Upper lobe of left lung (tissue), 6 donors: ENCODE data around the gene MUS81. TPM values are rescaled to one million over a fixed set of nuclear protein-coding genes. Genes with fewer than 3 reads are reported as not detected.
A peak's percentile ranks its signal among the peaks of the same experiment; 100 is the strongest.
"Not testable (repeated sequence)": the region's sequence is repeated elsewhere in the genome, so short reads cannot be mapped to it uniquely, and the experiment has no call there.

Source experiments
- ATAC-seq, 2 donors: fragments of 200-7000 bp; cut with Tn5 transposase; one replicate each; pipeline ENCODE4 v1.9.1; 2022; ENCODE audit warnings: mild to moderate bottlenecking in 2 of 2, moderate library complexity in 2 of 2; ENCODE audit not compliant: low FRiP score in 2 of 2
- DNase-seq, 2 donors: peaks; one replicate each; pipeline ENCODE4 v3.0.0-alpha.2; 2019 to 2020
- H3K27ac ChIP-seq, 4 donors: fragments of 200-600 bp; sonication (generic); one replicate each; pipeline ENCODE4 v1.5.1; 2016 to 2019
- H3K27me3 ChIP-seq, 4 donors: fragments of 200-600 bp; sonication (generic); one replicate each; pipeline ENCODE4 v1.5.1; 2017 to 2019
- H3K36me3 ChIP-seq, 4 donors: fragments of 200-600 bp; sonication (generic); one replicate each; pipeline ENCODE4 v1.5.1; 2016 to 2019
- H3K4me1 ChIP-seq, 4 donors: fragments of 200-600 bp; sonication (generic); one replicate each; pipeline ENCODE4 v1.5.1; 2018 to 2019
- H3K4me3 ChIP-seq, 4 donors: fragments of 200-600 bp; sonication (generic); one replicate each; pipeline ENCODE4 v1.5.1; 2017 to 2019; ENCODE audit warnings: mild to moderate bottlenecking in 2 of 4, moderate library complexity in 1 of 4
- H3K9me3 ChIP-seq, 4 donors: fragments of 200-600 bp; sonication (generic); one replicate each; pipeline ENCODE4 v1.5.1; 2018 to 2019
- EP300 ChIP-seq, 4 donors: sonication (generic); formaldehyde crosslinking; IDR thresholded peaks; one replicate each; pipeline ENCODE4 v1.5.1; 2017; ENCODE audit warnings: antibody characterized with exemption in 4 of 4, control low read depth in 2 of 4
- POLR2A ChIP-seq, 4 donors: fragments of 450-650 bp; IDR thresholded peaks; one replicate each; pipeline ENCODE4 v1.5.1; 2016 to 2017; ENCODE audit warnings: antibody characterized with exemption in 4 of 4, mild to moderate bottlenecking in 2 of 4
- POLR2AphosphoS5 ChIP-seq, 2 donors: sonication (generic); formaldehyde crosslinking; IDR thresholded peaks; one replicate each; pipeline ENCODE4 v1.5.1; 2017; ENCODE audit warnings: antibody characterized with exemption in 2 of 2
- WGBS, 2 donors: methylation state at CpG; one replicate each; pipeline ENCODE4 v1.1.5; 2017 to 2018; 5-methylcytosine and 5-hydroxymethylcytosine counted together
- total RNA-seq, 6 donors: library from RNA; depleted of rRNA in 4 of 6; stranded (reverse); fragments of >200 nt in 4 of 6; gene quantifications; one replicate each; pipeline versions ENCODE4 v1.1.0 to v1.2.1, GENCODE V29; 2016 to 2021
- TF ChIP-seq, protein P1 (sequence below), 6 experiments: fragments of 450-650 bp in 4 of 6; fragments of 200-600 bp in 2 of 6; sonication (generic) in 2 of 6; IDR thresholded peaks; one replicate each; pipeline ENCODE4 v1.5.1; 2016 to 2019; ENCODE audit warnings: antibody characterized with exemption in 6 of 6
- donor health status: DM: no; HTN: no; CAD: no; lungs with moderate emphysema.
- donor health status: DM: no; HTN: yes; CAD: no; lungs with severe emphysema.

MUS81 gene
- total RNA-seq, 6 donors from 2014 or later = 41.5 to 182 (median 53.3) TPM

DNA sequence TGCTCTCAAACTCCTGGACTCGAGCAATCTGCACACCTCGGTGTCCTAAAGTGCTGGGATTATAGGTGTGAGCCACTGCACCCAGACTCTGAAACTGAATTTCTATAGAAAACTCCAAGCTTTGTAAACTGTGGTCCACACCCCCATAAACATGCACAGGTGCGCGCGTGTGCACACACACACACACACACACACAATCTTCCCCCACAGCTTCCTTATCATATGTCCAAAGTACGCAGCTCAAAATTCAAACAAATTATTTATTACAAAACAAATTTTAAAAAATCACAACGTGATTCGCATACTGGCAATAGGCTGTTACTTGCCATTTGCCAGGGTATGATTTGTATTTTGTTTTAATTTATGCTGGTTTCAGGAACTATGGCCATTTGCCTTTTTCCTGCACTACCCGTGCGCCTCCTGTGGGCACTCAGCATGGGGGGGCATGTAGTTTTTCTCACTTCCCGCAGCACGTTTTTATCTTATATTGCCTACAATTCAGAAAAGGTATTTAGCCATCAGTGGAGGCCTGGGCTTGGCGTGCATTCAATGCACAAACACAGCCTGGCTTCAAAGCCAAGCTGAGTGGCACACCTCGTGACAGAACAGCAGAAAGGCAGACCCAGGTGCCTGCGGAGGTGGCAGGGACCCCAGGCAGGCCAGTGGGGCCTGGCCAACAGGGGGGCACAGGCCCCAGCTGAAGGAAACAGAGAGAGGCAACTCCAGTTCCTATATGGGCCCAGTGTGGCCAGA is 37.3 kb upstream of the MUS81 start:
- no peak for TF ChIP-seq POLR2AphosphoS5 (IDR thresholded peaks at IDR 0.05)
- TF ChIP-seq, protein P1, sequence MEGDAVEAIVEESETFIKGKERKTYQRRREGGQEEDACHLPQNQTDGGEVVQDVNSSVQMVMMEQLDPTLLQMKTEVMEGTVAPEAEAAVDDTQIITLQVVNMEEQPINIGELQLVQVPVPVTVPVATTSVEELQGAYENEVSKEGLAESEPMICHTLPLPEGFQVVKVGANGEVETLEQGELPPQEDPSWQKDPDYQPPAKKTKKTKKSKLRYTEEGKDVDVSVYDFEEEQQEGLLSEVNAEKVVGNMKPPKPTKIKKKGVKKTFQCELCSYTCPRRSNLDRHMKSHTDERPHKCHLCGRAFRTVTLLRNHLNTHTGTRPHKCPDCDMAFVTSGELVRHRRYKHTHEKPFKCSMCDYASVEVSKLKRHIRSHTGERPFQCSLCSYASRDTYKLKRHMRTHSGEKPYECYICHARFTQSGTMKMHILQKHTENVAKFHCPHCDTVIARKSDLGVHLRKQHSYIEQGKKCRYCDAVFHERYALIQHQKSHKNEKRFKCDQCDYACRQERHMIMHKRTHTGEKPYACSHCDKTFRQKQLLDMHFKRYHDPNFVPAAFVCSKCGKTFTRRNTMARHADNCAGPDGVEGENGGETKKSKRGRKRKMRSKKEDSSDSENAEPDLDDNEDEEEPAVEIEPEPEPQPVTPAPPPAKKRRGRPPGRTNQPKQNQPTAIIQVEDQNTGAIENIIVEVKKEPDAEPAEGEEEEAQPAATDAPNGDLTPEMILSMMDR (IDR thresholded peaks at IDR 0.05) = no peak
- TF ChIP-seq POLR2A (IDR thresholded peaks at IDR 0.05) = no peak
- no peak for TF ChIP-seq EP300 (IDR thresholded peaks at IDR 0.05)
- DNase-seq (peak in 1 of 2 donors; percentile 43), ATAC-seq (no peak)
- Histone ChIP-seq H3K9me3 (no peaks in the 10 kb centered on the region), H3K4me1 (peaks cover 0 to 3% (median 0%) of the 10 kb centered on the region in 4 donors), H3K4me3 (no peak overlapping the region), H3K27me3 (no peaks in the 10 kb centered on the region), H3K36me3 (no peaks in the 10 kb centered on the region), H3K27ac (no peak overlapping the region)
- WGBS, 2 donors = 62 to 68% methylated on average over 13 to 15 of the region's 15 CpGs

DNA sequence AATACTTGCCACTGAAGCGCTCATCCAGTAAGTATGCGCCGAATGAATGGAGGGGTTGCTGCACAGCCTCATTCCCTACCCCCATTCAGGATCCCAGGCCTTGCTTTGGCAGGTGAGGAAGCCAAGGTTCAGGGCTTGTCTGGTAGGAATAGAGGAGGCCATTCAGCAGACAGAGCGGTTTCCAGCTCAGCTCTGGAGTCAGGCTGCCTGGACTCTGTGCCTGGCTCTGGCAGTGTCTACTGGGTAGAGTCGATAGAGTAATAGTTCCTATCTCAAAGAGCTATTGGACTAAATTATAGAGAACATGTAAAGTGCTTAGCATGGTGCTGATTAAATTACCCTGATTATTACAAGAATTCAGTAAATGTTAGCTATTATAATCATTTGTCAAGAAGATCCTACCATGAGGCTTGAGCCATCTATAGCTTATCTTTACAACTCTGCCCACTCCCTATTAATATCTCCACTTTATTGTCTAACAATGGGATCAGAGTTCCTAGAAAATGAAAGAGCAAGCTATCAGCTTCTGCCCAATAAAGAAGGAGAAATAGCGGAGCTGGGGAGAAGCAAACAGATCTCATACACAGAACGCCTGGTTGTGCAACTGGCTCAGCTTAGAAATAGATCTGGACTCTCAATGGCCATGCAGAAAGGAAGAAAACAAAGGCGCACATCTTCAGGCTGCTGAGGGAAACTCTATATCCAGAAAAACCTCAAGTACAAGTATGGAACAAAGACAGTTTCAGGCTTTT is 33.1 kb upstream of the MUS81 start:
- Histone ChIP-seq H3K9me3 (no peaks in the 10 kb centered on the region), H3K4me1 (no peaks in the 10 kb centered on the region), H3K36me3 (no peaks in the 10 kb centered on the region), H3K27me3 (no peaks in the 10 kb centered on the region), H3K4me3 (no peak overlapping the region), H3K27ac (no peak overlapping the region)
- no peak for DNase-seq
- TF ChIP-seq, protein P1 (IDR thresholded peaks at IDR 0.05) = no peak
- TF ChIP-seq POLR2A (IDR thresholded peaks at IDR 0.05) (no peak), POLR2AphosphoS5 (IDR thresholded peaks at IDR 0.05) (no peak), EP300 (IDR thresholded peaks at IDR 0.05) (no peak)
- no peak for ATAC-seq
- 87 to 88% methylated on average over 8 of the region's 8 CpGs for WGBS, 2 donors

DNA sequence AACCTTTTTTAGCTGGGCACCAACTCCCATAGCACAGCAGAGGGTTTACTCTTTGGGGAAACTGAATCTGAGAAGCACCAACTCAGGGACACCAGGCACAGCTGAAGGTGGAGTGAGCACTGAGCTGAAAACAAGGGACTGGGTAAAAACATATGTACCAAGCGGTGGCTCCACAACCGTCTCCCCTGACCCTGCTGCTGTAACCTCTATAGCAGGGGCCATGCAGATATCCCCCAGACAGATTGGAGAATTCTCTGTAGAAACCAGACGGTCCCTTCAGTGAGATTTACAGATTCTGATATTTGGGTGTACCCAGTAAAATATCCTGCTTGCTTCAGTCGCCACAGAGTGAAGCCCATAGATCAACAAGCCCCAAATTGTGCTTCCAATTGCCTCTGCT is 30.8 kb upstream of the MUS81 start:
- peaks cover 6 to 17% (median 14%) of the 10 kb centered on the region in 4 donors for H3K4me1 ChIP-seq
- DNase-seq = no peak
- no peaks in the 10 kb centered on the region for H3K36me3 ChIP-seq
- no peaks in the 10 kb centered on the region for H3K27me3 ChIP-seq
- TF ChIP-seq POLR2A (IDR thresholded peaks at IDR 0.05) (no peak), EP300 (IDR thresholded peaks at IDR 0.05) (no peak), POLR2AphosphoS5 (IDR thresholded peaks at IDR 0.05) (no peak)
- TF ChIP-seq, protein P1 (IDR thresholded peaks at IDR 0.05) = no peak
- ATAC-seq = no peak
- no peak overlapping the region for H3K27ac ChIP-seq
- no peak overlapping the region for H3K4me3 ChIP-seq
- no peaks in the 10 kb centered on the region for H3K9me3 ChIP-seq
- 61 to 71% methylated on average over 4 of the region's 4 CpGs for whole genome bisulfite sequencing, 2 donors

DNA sequence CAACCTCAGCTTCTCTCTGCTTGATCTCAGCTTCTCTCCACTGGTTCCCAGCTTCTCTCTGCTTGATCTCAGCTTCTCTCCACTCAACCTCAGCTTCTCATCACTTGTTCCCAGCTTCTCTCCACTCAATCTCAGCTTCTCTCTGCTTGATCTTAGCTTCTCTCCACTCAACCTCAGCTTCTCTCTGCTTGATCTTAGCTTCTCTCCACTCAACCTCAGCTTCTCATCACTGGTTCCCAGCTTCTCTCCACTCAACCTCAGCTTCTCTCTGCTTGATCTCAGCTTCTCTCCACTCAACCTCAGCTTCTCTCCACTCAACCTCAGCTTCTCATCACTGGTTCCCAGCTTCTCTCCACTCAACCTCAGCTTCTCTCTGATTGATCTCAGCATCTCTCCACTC is 28.0 kb upstream of the MUS81 start:
- not testable (repeated sequence) for DNase-seq, H3K27me3 ChIP-seq, ATAC-seq, H3K9me3 ChIP-seq, H3K27ac ChIP-seq, H3K36me3 ChIP-seq, H3K4me3 ChIP-seq
- peaks cover 8 to 18% (median 16%) of the 10 kb centered on the region in 4 donors for H3K4me1 ChIP-seq

DNA sequence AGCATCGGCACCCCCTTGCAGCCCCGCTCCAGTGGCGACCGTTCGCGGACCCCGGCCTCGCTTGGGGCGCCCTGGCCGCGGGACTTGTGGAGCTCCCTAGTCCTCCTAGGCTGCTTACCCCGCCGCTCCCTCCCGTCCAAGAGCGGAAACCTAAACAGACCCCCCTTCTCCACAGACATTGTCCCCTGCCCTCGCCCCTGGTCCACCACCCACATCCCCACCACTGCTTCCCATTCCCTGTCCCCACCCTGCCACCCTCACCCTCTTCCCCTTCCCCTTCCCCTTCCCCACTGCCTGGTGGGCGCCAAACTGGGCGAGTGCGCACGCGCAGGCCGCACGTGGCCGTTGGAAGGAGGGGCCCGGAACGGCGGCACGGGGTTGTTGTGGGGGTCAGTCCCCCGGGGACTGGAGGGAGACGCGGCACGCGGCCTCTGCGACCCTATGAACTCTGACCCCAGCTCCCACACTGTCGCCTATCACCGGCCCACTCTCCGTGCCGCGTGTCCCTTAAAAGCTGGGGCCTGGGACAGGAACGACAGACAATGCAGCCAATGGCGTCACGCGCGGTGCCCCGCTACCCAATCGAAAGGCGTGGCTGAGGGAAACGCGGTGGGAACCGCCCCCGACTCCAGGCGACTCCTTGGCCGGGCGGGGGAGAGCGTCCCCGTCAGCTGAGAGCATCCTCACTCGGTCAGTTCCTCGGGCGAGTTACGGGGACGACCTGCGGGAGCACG is 26.8 kb upstream of the MUS81 start, which contains the start of gene SNX32:
SNX32 (plus strand) TSS at position 667 of the 734 bp plus-strand sequence. CDS start 103 bp downstream, outside the sequence.
- WGBS, 2 donors = 3 to 4% methylated on average over 42 to 61 of the region's 63 CpGs
- DNase-seq (peak; percentile 94 to 98), ATAC-seq (peak; percentile 98 to 100)
- Histone ChIP-seq H3K9me3 (no peaks in the 10 kb centered on the region), H3K27me3 (no peaks in the 10 kb centered on the region), H3K27ac (peak within 1 kb of the TSS in 3 of 4 donors; percentile 56 to 70 (median 70)), H3K4me1 (peaks cover 8 to 18% (median 16%) of the 10 kb centered on the region in 4 donors), H3K36me3 (no peaks in the 10 kb centered on the region), H3K4me3 (peak within 1 kb of the TSS; percentile 36 to 64 (median 58))
- TF ChIP-seq POLR2AphosphoS5 (IDR thresholded peaks at IDR 0.05) (peak in 1 of 2 donors; percentile 65), EP300 (IDR thresholded peaks at IDR 0.05) (no peak), POLR2A (IDR thresholded peaks at IDR 0.05) (peak in 1 of 4 donors; percentile 24)
- TF ChIP-seq, protein P1 (IDR thresholded peaks at IDR 0.05) = peak in 1 of 6 experiments; percentile 29
